Astrocyte (in vitro differentiated cells and primary cell): ENCODE data around the gene SND1. TPM values are rescaled to one million over a fixed set of nuclear protein-coding genes. Genes with fewer than 3 reads are reported as not detected.

Source experiments
- DNase-seq: peaks from one replicate; pipeline ENCODE4 v3.0.0-alpha.2; 2010; ENCODE audit warnings: low read depth
- FAIRE-seq: peaks from 2 replicates; lab custom pipeline; 2011; peaks lifted over from hg19 to GRCh38; lab: Jason Lieb, UNC
- H2AFZ ChIP-seq: 2 replicates; pipeline ENCODE4 v1.6.0; 2012; ENCODE audit warnings: low read depth, low read length, inconsistent platforms
- H3K27ac ChIP-seq: 2 replicates; pipeline ENCODE4 v1.5.1; 2011; ENCODE audit warnings: low read depth, low read length, inconsistent platforms
- H3K27me3 ChIP-seq: 2 replicates; pipeline ENCODE4 v1.6.0; 2011; ENCODE audit warnings: low read length, inconsistent platforms; ENCODE audit not compliant: insufficient read depth
- H3K36me3 ChIP-seq: 2 replicates; pipeline ENCODE4 v1.5.1; 2011; ENCODE audit warnings: low read length, inconsistent platforms; ENCODE audit not compliant: insufficient read depth
- H3K4me1 ChIP-seq: 2 replicates; pipeline ENCODE4 v1.5.1; 2011; ENCODE audit warnings: low read length, inconsistent platforms; ENCODE audit not compliant: insufficient read depth
- H3K4me2 ChIP-seq: 2 replicates; pipeline ENCODE4 v1.6.0; 2012; ENCODE audit warnings: low read length, inconsistent platforms
- H3K4me3 ChIP-seq: 2 replicates; pipeline ENCODE4 v1.5.1; 2011; ENCODE audit warnings: low read depth, mild to moderate bottlenecking, low read length, inconsistent platforms; ENCODE audit not compliant: insufficient read depth
- H3K79me2 ChIP-seq: 2 replicates; pipeline ENCODE4 v1.6.0; 2012; ENCODE audit warnings: mild to moderate bottlenecking, low read length, inconsistent platforms; ENCODE audit not compliant: insufficient read depth
- H3K9ac ChIP-seq: 2 replicates; pipeline ENCODE4 v1.6.0; 2012; ENCODE audit warnings: mild to moderate bottlenecking, low read length, inconsistent platforms
- H3K9me3 ChIP-seq: 2 replicates; pipeline ENCODE4 v1.5.1; 2012; ENCODE audit warnings: low read depth, mild to moderate bottlenecking, low read length, inconsistent platforms; ENCODE audit not compliant: insufficient read depth
- H4K20me1 ChIP-seq: 2 replicates; pipeline ENCODE4 v1.6.0; 2012; ENCODE audit warnings: low read length, inconsistent platforms; ENCODE audit not compliant: insufficient read depth
- H3K27ac Mint-ChIP-seq: one replicate; pipeline ENCODE4 v1.8.0; 2021; ENCODE audit warnings: mild to moderate bottlenecking, mixed read lengths; ENCODE audit not compliant: unreplicated experiment
- H3K27me3 Mint-ChIP-seq: one replicate; pipeline ENCODE4 v1.8.0; 2021; ENCODE audit warnings: low read depth, mixed read lengths; ENCODE audit not compliant: unreplicated experiment
- H3K36me3 Mint-ChIP-seq: one replicate; pipeline ENCODE4 v1.8.0; 2021; ENCODE audit warnings: low read depth, mixed read lengths; ENCODE audit not compliant: unreplicated experiment
- H3K4me1 Mint-ChIP-seq: one replicate; pipeline ENCODE4 v1.8.0; 2021; ENCODE audit warnings: low read depth, mixed read lengths; ENCODE audit not compliant: unreplicated experiment
- H3K4me3 Mint-ChIP-seq: one replicate; pipeline ENCODE4 v1.8.0; 2021; ENCODE audit warnings: mild to moderate bottlenecking, moderate library complexity, mixed read lengths; ENCODE audit not compliant: unreplicated experiment
- H3K9me3 Mint-ChIP-seq: one replicate; pipeline ENCODE4 v1.8.0; 2021; ENCODE audit warnings: mild to moderate bottlenecking, mixed read lengths; ENCODE audit not compliant: unreplicated experiment
- CTCF ChIP-seq: IDR thresholded peaks from 2 replicates; pipeline ENCODE4 v1.5.1; 2011; ENCODE audit warnings: low read depth, mild to moderate bottlenecking, inconsistent platforms, low read length, moderate library complexity; ENCODE audit not compliant: insufficient read depth
- EZH2 ChIP-seq: IDR thresholded peaks from 2 replicates; pipeline ENCODE4 v1.6.1; 2012; ENCODE audit warnings: mild to moderate bottlenecking, low read length, inconsistent platforms; ENCODE audit not compliant: insufficient read depth
- total RNA-seq: library from RNA; stranded (reverse); gene quantifications from 2 replicates; pipeline ENCODE4 v1.2.1, GENCODE V29; 2021

The SND1 gene
- total RNA-seq, 1 donor from 2014 or later = 267 TPM

- H3K9me3 Mint-ChIP-seq = peaks cover 9% of the 10 kb centered on the region
- peaks cover 50% of the 10 kb centered on the region for H3K4me1 Mint-ChIP-seq
- no peaks in the 10 kb centered on the region for H3K27me3 ChIP-seq
- no peak overlapping the region for H3K4me3 ChIP-seq
- no peak overlapping the region for H2AFZ ChIP-seq
- H3K4me2 ChIP-seq = no peak overlapping the region
- no peak overlapping the region for H3K4me3 Mint-ChIP-seq
- peaks cover 3% of the 10 kb centered on the region for H3K36me3 ChIP-seq
- H3K79me2 ChIP-seq = peaks cover 6% of the 10 kb centered on the region
- peak overlapping the region; percentile 54 for H3K27ac Mint-ChIP-seq
- H3K27ac ChIP-seq = no peak overlapping the region
- peaks cover 74% of the 10 kb centered on the region for H4K20me1 ChIP-seq
- no peaks in the 10 kb centered on the region for H3K4me1 ChIP-seq
- FAIRE-seq (no peak), DNase-seq (no peak)
- peaks cover 30% of the 10 kb centered on the region for H3K36me3 Mint-ChIP-seq
- no peak for TF ChIP-seq EZH2
- no peak for TF ChIP-seq CTCF
- H3K9me3 ChIP-seq = no peaks in the 10 kb centered on the region
- H3K27me3 Mint-ChIP-seq = no peaks in the 10 kb centered on the region
- no peak overlapping the region for H3K9ac ChIP-seq
Measured at GRCh38 chr7:127979113-127979727, 327.2 kb downstream of the SND1 start.

- peaks cover 9% of the 10 kb centered on the region for H3K9me3 Mint-ChIP-seq
- H3K4me1 Mint-ChIP-seq = peaks cover 50% of the 10 kb centered on the region
- H3K27me3 Mint-ChIP-seq = no peaks in the 10 kb centered on the region
- Histone ChIP-seq H4K20me1 (peaks cover 74% of the 10 kb centered on the region), H2AFZ (no peak overlapping the region), H3K4me2 (no peak overlapping the region), H3K9me3 (no peaks in the 10 kb centered on the region), H3K27me3 (no peaks in the 10 kb centered on the region), H3K36me3 (peaks cover 3% of the 10 kb centered on the region), H3K9ac (no peak overlapping the region), H3K4me3 (no peak overlapping the region), H3K4me1 (no peaks in the 10 kb centered on the region), H3K79me2 (peaks cover 6% of the 10 kb centered on the region), H3K27ac (no peak overlapping the region)
- no peak for FAIRE-seq
- H3K27ac Mint-ChIP-seq = peak overlapping the region; percentile 54
- no peak for DNase-seq
- no peak overlapping the region for H3K4me3 Mint-ChIP-seq
- TF ChIP-seq EZH2 = no peak
- TF ChIP-seq CTCF = no peak
- H3K36me3 Mint-ChIP-seq = peaks cover 27% of the 10 kb centered on the region
Measured at GRCh38 chr7:127979728-127980126, 327.7 kb downstream of the SND1 start.

GRCh38 chr7:127980901-127981300, 328.9 kb downstream of the SND1 start:
- FAIRE-seq (no peak), DNase-seq (no peak)
- Histone ChIP-seq H2AFZ (no peak overlapping the region), H4K20me1 (peaks cover 74% of the 10 kb centered on the region), H3K4me1 (no peaks in the 10 kb centered on the region), H3K4me2 (no peak overlapping the region), H3K9ac (no peak overlapping the region), H3K27me3 (no peaks in the 10 kb centered on the region), H3K27ac (no peak overlapping the region), H3K9me3 (no peaks in the 10 kb centered on the region), H3K36me3 (peaks cover 3% of the 10 kb centered on the region), H3K4me3 (no peak overlapping the region), H3K79me2 (peaks cover 4% of the 10 kb centered on the region)
- Mint-ChIP-seq H3K4me3 (no peak overlapping the region), H3K4me1 (peaks cover 49% of the 10 kb centered on the region), H3K27ac (no peak overlapping the region), H3K9me3 (peaks cover 9% of the 10 kb centered on the region), H3K27me3 (no peaks in the 10 kb centered on the region), H3K36me3 (peaks cover 28% of the 10 kb centered on the region)
- no peak for TF ChIP-seq EZH2
- TF ChIP-seq CTCF = no peak
